Adrenal gland (tissue), 5 donors: ENCODE results near the gene AGAP1.

Experiments used
- POLR2A ChIP-seq, 2 donors: fragments of 450-650 bp; IDR thresholded peaks; one replicate each; pipeline ENCODE4 v1.6.1; 2017; ENCODE audit warnings: antibody characterized with exemption in 2 of 2, mild to moderate bottlenecking in 2 of 2, moderate library complexity in 1 of 2
- TF ChIP-seq, protein P1 (sequence below), 6 experiments: fragments of 450-650 bp in 4 of 6; fragments of 200-600 bp in 2 of 6; sonication (generic) in 1 of 6; IDR thresholded peaks; 1 replicate in 5 of 6; 2 replicates in 1 of 6; pipeline versions ENCODE4 v1.5.1 to v1.8.0; 2016 to 2021; ENCODE audit warnings: antibody characterized with exemption in 6 of 6, mild to moderate bottlenecking in 2 of 6, moderate library complexity in 1 of 6
- donor health status: DM: no; HTN: no; CAD: no.

DNA sequence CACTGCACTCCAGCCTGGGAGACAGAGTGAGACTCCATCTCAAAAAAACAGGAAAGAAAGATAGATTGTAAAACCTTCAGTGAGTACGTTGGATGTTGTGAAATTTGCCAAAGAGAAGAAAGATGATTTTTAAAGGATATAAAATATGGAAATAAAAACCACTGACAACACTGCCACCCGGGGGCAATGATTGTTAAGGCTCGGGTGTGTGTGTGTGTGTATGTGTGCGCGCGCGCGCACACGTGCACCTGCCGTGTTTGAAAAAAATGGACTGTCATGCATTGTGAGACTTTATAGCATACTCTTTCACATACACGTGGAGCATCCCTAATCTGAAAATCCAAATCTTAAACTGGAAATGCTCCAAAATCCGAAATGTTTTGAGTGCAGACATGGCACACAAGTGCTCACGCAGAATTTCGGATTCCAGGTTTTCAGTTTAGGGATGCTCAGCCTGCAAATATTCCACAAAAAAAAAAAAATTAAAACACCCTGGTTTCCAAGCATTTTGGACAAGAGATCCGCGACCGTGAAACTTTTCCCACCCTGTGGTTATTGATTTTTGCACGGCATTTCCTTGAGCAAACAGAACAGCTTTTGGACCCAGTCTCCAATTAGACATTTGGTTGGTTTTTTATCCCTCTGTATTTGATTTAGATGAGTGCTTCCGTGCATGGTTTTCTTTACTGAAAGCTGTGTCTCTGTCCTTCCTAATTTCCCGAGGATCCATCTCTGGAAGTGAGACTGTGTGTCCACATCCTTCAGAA is 269.2 kb downstream of the AGAP1 start:
- TF ChIP-seq POLR2A (IDR thresholded peaks at IDR 0.05): no peak
- TF ChIP-seq, protein P1, sequence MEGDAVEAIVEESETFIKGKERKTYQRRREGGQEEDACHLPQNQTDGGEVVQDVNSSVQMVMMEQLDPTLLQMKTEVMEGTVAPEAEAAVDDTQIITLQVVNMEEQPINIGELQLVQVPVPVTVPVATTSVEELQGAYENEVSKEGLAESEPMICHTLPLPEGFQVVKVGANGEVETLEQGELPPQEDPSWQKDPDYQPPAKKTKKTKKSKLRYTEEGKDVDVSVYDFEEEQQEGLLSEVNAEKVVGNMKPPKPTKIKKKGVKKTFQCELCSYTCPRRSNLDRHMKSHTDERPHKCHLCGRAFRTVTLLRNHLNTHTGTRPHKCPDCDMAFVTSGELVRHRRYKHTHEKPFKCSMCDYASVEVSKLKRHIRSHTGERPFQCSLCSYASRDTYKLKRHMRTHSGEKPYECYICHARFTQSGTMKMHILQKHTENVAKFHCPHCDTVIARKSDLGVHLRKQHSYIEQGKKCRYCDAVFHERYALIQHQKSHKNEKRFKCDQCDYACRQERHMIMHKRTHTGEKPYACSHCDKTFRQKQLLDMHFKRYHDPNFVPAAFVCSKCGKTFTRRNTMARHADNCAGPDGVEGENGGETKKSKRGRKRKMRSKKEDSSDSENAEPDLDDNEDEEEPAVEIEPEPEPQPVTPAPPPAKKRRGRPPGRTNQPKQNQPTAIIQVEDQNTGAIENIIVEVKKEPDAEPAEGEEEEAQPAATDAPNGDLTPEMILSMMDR (IDR thresholded peaks at IDR 0.05): no peak
